Measurements from ENCODE around the gene CDHR1.

CDHR1 gene

DNA sequence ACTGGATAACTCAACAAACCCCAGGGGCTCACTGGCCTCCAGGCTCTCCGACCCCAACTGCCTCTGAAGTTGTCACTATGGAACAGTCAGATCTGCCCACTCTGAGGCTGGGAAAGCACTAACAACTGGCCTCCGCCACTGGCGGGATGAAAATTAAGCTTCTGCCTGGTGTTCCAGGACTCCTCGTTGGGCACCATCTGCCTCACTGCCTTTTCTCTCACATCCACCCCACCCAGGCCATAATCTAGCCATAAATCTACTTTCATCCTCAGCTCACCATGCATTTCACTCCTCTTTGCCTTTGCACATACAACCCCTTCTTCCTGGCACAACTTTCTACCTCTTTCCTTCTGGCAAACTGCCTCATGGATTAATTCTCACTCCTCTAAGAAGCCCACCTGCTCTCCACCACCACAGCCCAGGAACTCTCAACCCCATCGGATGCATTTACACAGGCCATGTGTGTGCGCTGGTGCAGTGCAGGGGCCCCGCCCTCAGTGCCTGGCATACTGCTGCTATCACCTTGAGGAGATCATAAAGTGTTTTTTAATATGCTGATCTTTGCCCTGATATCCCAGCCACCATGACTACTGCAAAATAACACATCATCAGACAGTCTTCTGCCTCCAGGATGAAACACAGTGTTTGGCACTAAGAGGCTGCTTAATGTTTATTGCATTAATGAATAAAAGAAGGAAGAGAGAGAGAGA lies 4.0 kb downstream of the CDHR1 start:
- DNase-seq (ENCODE audit: low read depth, low spot score): no peak

DNA sequence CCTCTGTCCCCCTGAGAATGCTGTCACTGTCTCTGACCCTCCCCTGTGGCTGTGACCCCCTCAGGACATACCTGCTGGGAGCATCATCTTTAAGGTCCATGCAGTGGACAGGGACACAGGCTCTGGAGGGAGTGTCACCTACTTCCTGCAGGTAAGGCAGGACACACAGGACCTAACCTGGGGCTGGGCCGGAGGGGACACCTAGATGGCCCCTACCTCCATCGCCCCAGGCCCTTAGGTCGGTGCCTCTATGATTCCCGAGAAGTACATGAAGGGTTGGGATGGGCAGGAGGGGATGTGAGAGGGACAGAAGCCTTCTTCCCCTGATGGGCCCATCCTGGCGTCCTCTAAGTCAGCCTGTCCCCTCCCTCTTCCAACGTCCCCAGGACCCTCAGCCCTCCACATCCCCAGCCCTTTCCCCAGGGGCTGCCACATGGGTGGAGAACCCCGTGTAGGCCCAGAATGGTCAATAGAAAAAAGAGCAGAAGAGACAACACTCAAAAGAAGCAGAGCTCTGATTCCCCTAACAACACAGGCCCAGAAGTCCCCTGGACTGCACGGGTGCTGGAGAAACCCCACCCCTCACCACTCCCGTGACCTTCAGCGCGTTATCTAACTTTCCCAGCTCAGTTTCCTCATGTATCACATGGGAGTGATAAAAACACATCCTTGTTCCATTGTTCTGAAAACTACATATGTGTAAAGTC lies 6.4 kb downstream of the CDHR1 start:
- no peak for DNase-seq (ENCODE audit: low read depth, low spot score)

DNA sequence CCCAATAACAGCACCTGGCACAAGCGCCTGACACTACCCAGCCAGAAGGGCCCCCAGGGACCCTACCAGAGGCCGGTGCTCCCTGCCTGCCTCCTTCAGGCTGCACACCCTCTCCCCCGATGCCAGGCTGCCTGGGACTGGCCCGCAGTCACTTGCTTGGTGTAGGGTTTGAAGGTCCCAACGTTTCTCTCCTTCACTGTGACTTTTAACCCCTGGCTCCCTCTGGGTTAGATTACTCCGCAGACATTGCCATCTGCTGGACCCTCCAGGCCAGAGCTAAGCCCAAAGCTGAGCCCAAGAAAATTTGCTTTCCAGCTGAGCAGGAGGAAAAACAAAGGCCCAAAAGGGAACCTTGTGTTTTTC lies 6.9 kb downstream of the CDHR1 start:
- peak; percentile 44 for DNase-seq (ENCODE audit: low read depth, low spot score)

DNA sequence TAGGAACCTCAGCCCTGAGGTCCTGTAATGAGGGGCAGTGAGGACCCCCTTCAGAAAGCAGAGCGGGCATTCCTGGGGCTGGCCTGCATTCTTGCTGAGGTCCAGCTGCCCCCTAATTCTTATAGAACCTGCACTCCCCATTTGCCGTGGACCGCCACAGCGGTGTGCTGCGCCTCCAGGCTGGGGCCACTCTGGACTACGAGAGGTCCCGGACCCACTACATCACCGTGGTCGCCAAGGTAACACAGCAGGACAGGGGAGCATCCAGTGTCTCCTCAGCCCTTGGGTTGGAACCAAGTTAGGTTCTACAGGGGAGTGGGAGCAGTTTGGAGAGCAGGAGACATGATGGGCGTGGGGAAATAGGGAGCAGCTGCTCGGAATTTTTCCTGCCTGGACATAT lies 7.3 kb downstream of the CDHR1 start:
- DNase-seq (ENCODE audit: low read depth, low spot score): no peak

DNA sequence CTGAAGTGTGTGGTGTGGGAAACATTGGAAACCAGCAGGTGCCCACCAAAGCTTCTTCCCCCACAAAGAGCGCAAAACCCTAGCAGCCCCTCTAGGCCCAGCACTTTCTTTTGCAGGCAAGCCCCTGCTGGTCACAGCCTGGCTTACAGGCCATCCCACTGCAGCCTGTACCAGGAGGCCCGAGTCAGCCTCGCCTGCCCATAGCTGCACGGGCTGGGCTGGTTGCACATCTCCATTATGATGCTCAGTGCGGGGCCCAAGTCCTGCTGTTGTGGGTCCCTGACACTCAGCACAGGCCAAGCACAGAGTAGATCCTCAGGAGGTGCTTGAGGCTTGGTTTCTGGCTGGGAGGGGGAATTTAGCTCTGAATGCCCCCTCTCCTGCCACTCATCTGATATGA lies 8.0 kb downstream of the CDHR1 start:
- no peak for DNase-seq (ENCODE audit: low read depth, low spot score)

DNA sequence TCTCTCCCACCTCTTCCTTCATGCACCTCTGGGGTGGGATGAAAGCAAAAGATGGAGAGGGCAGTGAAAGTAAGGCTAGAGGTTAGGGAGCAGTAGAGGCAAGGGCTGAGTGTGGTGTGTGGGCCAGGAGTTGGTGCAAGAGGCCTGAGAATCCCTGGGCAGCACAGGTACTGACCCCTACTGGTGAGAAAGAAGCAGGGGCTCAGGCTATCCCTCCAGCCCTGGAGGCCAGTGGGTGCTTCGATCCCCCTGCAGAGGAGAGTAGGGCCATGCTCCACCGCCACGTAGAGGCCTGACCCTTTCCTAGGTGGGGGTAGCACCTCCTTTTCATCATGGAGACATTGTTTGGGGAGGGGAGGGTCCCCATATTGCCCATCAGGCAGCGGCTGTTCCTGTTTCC lies 9.8 kb downstream of the CDHR1 start:
- peak; percentile 55 for DNase-seq (ENCODE audit: low read depth, low spot score)

DNA sequence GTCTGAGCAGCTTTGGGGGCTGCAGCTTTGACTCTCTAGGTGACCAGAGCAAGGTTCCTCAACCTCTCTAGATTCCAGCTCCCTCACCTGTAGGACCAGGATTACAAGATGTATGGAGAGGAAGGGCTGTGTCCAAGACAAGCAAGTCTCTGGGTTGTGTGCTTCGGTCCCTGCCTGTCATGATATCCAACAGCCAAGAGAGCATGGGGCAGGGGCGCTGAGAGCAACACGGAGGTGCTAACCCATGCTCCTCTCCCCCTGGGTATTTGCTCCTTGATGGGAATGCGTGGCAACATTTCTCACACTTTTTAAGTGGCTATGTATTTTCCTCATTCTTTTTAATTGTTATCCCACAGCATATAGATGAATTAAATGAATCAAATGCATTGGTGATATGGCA lies 10.3 kb downstream of the CDHR1 start:
- DNase-seq (ENCODE audit: low read depth, low spot score): no peak

DNA sequence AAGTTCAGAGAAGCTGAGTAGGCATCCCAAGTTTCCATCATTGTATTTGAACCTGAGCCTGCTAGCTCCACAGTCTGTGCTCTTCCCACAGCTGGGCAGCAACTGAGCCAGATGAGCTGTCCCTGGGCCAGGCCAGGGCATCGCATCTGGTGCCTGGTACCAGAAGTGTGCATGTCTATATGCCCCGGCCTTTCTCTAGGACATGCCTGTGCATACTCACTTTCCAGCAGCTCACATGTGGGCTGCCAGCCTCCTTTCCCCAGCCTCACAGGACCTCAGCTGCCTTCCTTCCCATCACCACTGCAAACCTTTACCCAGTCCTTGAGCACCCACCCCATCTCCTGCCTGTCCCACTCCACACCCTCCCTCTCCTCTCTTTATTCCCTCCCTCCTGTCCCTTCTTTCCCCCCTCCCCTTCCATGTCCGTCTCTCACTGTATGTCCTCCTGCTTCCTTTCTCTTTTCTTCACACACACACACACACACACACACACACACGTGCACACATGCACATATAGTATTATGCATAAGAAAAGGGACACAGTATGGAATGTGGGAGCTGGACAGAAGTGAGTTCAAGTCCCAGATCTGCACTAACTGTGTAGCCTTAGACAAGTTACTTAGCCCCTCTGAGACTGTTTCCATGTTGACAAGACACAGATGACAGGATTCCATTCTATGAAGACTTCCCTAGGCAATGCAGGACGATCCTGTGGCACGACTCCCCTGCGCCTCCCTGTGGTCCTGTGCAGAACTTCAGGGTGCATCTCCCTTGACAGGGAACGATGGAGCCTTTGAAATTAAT lies 10.9 kb downstream of the CDHR1 start:
- DNase-seq (ENCODE audit: low read depth, low spot score): peak; percentile 72

DNA sequence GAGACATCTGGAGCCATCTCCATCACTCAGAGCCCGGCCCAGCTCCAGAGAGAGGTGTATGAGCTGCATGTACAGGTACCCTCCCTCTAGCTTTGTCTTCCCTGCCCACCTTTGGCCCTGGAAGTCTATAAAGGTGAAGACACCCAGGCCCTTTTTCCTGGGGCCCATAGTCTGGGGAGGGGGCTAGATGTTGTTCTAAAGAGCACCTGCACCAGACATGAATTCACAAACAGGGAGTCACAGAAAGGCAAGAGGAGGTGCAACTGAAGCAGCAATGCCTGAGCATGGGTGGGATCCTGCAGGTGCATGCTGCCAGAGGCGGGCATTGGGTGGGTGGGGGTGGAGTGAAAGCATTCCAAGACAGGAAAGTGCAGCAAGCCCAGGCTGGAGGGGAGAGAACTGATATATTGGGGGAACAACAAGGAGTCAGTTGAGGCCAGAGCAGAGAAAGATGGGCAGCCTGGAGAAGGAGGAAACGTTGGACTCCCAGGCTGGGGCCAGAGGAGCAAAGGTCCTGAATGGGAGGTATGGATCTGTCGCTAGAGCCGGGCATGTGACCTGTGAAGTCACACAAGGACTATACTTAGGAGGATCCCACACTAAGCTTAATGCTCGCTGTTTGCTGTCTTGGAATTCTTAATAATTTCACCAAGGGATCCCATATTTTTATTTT lies 11.7 kb downstream of the CDHR1 start:
- DNase-seq (ENCODE audit: low read depth, low spot score): no peak

DNA sequence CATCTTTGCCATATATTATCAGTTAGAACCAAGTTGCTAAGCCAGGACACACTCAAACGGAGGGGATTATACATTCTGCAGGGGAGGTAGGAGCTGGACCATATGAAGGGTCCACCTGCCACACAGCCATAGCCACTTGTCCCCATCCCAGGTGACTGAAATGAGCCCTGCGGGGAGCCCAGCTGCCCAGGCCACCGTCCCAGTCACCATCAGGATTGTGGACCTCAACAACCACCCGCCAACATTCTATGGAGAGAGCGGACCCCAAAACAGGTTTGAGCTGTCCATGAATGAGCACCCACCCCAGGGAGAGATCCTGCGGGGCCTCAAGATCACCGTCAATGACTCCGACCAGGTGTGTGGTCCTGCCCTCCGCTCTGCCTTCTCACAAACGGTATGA lies 13.7 kb downstream of the CDHR1 start:
- DNase-seq (ENCODE audit: low read depth, low spot score): no peak

DNA sequence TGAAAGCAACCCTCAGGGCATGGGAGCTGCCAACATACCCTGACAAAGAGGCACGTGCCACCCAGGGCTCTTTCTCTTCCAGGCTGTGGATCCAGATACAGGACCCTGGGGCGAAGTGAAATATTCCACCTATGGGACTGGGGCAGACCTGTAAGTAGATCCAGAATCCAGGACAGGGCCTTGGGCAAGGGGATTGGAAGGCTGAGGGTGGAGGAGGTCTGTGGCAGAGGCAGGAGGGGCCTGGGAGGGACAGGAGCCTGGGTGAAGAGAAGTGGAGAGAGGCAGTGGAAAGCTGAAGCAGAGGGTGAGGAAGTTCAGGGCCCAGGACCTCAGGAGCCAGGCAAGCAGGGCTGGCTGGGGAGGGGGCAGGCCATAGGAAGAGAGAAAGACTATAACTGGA lies 17.2 kb downstream of the CDHR1 start:
- no peak for DNase-seq (ENCODE audit: low read depth, low spot score)

DNA sequence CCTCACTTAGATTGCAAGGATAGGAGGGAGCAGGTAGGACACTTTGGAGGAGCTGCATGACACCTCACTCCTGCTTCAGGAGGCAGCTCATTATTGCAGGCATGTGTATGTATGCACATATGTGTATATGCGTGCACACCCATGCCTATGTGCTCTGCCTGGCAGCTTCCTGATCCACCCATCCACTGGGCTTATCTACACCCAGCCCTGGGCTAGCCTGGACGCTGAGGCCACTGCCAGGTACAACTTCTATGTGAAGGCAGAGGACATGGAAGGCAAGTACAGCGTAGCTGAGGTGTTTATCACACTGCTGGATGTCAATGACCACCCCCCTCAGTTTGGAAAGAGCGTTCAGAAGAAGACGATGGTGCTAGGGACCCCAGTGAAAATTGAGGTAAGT lies 17.7 kb downstream of the CDHR1 start:
- no peak for DNase-seq (ENCODE audit: low read depth, low spot score)

DNA sequence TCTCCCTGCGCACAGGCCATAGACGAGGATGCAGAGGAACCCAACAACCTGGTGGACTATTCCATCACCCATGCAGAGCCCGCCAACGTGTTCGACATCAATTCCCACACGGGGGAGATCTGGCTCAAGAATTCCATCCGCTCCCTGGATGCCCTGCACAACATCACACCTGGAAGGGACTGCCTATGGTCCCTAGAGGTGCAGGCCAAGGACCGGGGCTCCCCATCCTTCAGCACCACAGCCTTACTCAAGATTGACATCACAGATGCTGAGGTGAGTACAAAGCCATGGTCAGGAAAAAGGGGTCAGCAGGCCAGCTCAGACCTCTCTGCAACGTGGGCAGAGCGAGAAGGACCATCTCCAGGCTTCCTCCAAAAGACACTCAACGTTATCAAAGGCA lies 18.7 kb downstream of the CDHR1 start:
- DNase-seq (ENCODE audit: low read depth, low spot score): no peak

DNA sequence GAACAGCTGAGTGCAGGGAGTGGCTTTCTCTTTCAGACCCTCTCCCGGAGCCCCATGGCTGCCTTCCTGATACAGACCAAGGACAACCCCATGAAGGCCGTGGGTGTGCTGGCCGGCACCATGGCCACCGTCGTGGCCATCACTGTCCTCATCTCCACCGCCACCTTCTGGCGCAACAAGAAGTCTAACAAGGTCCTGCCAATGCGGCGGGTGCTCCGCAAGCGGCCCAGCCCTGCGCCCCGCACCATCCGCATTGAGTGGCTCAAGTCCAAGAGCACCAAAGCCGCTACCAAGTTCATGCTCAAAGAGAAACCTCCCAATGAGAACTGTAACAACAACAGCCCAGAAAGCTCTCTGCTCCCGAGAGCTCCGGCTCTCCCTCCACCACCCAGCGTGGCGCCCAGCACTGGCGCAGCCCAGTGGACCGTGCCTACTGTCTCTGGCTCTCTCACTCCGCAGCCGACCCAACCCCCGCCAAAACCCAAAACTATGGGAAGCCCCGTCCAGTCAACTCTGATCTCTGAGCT lies 19.8 kb downstream of the CDHR1 start:
- DNase-seq (ENCODE audit: low read depth, low spot score): no peak

DNA sequence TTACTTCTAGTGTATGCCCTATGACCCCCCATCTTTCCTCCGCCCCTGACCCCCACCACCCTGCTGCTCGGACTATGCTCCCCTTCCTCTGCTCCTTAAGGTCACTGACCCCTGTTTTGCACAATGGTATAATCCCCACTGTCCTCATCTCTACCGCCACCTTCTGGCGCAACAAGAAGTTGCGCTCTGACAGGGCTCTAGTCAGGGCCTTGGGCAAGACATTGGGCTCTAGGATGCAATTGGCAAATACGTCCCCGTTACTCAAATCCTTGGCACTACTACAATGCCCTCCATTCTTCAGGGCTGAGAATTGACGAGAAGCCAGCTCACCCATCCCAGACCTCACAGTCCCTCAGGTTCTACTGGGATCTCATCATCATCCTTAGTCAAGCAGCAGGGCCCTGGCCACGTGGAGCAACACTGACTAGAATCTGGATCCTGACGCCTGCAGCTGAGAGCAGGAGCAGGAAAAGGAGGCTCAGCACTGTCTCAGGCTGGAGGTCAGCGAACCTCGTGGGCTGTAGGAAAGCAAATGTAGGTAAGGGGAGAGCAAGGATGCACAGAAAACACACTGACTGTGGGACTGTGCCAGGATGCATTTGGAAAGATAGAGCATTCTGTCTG lies 20.4 kb downstream of the CDHR1 start:
- DNase-seq (ENCODE audit: low read depth, low spot score): peak; percentile 63

DNA sequence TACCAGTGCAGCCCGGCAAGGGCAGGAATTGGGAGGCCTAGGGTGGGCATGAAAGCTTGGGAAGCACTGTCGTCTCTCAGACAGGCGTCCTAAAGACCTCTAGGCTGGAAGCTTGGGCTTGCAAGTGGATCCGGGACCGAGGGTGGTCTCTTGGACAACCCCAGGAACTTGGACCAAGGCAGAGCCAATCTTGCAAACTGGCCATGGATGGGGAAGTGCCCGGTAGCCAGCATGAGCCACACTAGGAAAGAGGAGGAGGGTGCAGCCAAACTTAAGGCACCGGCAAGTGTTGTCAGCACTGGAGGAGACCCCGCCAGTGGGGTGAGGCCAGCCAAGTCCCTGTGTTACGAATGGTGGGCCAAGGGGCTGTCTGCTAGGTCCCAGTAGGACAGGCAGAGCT lies 22.5 kb downstream of the CDHR1 start:
- DNase-seq (ENCODE audit: low read depth, low spot score): no peak

DNA sequence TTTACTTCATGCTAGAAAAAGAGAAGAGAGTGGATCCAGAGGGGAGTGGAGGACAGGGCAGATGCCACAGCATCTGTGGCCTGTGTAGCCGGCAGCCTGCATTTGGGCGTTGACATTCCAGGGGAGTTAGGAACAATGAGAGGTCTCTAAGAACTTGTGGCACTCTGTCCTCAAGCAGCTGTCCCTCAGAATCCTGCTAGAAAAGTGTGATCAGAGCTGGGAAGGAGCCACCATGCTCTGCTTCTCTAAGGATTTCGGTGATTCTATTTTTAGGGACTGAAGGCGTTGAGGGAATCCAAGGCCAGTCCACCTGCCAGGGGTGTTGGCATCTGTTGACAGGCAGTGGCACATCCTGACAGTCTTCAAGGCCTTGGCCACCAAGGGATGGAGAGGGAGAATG lies 23.4 kb downstream of the CDHR1 start:
- no peak for DNase-seq (ENCODE audit: low read depth, low spot score)

DNA sequence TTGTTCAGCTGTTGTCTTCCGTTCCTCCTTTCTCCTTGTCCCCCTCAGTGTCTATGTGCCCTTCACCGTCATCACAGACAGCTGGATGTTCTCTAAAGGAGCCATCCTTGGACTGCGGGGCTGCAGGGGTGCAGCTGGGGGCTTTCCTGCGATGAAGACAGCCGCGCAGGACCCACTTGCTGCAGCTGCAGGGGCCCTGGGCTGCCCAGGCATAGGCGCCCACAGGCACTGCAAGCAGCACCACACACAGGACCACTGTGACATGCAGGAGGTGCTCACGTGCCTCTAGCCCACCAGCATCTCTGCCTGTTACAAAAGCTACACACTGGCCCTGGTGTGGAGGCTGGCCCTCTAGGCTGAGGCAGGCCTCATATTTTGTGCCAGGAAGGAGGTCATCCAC lies 27.6 kb downstream of the CDHR1 start:
- DNase-seq (ENCODE audit: low read depth, low spot score): no peak

DNA sequence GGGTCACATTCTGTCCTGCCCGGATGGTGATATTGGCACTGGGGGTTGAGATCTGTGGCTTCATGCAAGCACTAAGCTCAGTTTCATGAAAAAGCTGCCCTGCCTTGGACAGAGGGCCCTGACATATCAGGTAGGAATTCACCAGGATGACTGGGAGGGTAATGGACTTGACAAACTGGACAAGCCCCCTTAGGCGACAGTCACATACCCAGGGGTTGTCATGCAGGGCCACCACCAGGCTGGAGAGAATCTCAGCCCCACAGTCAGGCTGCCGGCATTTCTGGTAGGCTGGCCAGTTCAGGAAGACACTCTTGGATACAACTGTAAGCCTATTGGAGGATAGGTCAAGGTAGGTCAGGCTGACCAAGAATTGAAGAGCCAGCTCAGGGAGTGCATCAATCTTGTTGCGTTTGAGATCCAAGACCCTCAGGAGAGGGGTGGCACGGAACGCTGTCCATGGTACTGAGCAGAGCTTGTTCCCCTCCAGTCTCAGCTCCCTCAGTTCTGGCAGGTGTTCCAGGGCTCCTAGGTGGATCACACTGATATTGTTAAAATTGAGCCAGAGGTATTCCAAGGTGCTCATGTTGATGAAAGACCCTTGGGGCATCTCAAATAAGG lies 30.2 kb downstream of the CDHR1 start:
- DNase-seq (ENCODE audit: low read depth, low spot score): peak; percentile 61

DNA sequence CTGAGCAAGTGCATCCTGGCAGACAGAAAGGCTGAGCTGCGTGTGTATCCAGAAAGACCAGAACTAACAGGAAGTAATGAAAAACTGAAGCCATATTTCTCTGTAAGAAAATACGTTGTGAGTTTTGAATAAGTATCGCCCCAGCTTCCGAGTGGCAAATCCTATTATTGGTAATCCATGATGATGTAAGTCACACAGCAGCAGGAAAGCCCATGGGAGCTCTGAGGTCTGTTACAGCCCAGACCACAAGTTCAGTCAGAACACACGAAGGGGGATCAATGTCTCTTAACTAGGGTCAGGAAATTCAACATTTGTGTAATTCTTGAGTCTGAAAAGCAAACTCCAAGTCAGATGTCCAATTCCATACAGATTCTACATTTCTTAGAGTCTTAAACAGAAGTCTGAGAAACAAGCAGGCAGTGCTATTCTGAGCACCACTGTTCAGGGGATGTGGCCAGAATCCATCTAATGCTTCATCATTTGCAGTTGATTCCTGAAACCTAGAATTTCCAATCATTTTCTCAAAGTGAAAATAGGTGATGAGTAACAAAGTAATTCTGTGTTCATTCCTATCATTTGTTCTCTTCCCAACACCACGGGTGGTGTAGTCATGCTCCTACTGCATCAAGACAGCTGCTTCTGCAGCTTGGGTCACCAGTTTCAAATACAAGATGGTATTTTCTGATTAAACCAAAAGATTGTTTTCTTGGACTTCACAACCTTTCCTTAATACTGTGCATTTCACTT lies 31.3 kb downstream of the CDHR1 start, which contains the start of gene LRIT2:
Gene LRIT2, minus strand, starts transcription at position 118 of the 747 bp plus-strand sequence. Its CDS starts 24 bp downstream, at position 94.
- DNase-seq (ENCODE audit: low read depth, low spot score): no peak
